Bronchial epithelial cell (primary cell): ENCODE results near the gene PRKCE. TPM values are rescaled to one million over a fixed set of nuclear protein-coding genes. Genes with fewer than 3 reads are reported as not detected.

Experiments used
- DNase-seq: peaks from one replicate; pipeline ENCODE4 v3.0.0-alpha.2; 2010; ENCODE audit warnings: low read depth
- FAIRE-seq: peaks from 2 replicates; lab custom pipeline; 2011; peaks lifted over from hg19 to GRCh38; lab: Jason Lieb, UNC
- H3K27me3 ChIP-seq: 2 replicates; pipeline ENCODE4 v1.5.1; 2011; ENCODE audit warnings: low read length; ENCODE audit not compliant: control insufficient read depth, insufficient read depth
- H3K36me3 ChIP-seq: 2 replicates; pipeline ENCODE4 v1.5.1; 2011; ENCODE audit warnings: low read length; ENCODE audit not compliant: control insufficient read depth, insufficient read depth
- H3K4me3 ChIP-seq: 2 replicates; pipeline ENCODE4 v1.5.1; 2011; ENCODE audit warnings: mild to moderate bottlenecking, low read depth, low read length, control low read depth
- total RNA-seq: library from RNA; depleted of rRNA; stranded (reverse); fragments of >200 nt; gene quantifications from 2 replicates; pipeline ENCODE4 v1.2.1, GENCODE V29; 2014
- TF ChIP-seq, protein P1 (sequence below): IDR thresholded peaks from 2 replicates; pipeline ENCODE4 v1.5.1; 2011; ENCODE audit warnings: mild to moderate bottlenecking, moderate library complexity, low read length, control low read depth, inconsistent platforms; ENCODE audit not compliant: insufficient read depth, severe bottlenecking

The PRKCE gene
- total RNA-seq, 1 donor from 2014 or later = 6.3 TPM

DNA sequence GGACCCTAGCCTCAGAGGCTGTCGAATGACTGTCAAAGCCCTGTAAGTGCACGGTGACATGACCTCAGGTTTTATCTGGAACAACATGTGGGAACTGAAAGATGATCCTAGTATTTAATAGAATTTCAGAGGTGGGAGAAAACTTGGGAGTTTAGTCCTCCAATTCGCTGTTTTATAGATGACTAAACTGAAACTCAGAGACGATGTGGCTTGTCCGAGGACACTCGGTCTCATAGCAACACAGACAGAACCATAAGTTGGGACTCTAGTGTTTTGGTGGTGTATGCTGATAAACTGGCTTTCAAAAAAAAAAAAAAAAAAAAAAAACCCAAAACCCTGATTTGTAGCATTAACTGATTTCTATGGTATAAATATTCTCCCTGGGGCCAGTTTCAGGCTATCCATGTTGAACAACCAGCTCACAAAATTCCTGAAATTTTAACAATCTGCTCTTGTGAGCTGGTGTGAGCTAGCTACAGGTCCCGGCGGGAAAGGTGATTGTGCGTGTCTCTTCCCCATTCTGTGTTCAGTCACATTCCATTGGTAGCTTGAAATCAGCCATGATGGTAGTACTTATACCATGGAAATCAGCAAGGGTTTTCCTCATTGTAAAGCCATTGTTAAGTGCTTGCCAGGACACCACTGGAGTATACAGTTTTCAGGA, 450.2 kb downstream of the PRKCE start:
- TF ChIP-seq, protein P1, sequence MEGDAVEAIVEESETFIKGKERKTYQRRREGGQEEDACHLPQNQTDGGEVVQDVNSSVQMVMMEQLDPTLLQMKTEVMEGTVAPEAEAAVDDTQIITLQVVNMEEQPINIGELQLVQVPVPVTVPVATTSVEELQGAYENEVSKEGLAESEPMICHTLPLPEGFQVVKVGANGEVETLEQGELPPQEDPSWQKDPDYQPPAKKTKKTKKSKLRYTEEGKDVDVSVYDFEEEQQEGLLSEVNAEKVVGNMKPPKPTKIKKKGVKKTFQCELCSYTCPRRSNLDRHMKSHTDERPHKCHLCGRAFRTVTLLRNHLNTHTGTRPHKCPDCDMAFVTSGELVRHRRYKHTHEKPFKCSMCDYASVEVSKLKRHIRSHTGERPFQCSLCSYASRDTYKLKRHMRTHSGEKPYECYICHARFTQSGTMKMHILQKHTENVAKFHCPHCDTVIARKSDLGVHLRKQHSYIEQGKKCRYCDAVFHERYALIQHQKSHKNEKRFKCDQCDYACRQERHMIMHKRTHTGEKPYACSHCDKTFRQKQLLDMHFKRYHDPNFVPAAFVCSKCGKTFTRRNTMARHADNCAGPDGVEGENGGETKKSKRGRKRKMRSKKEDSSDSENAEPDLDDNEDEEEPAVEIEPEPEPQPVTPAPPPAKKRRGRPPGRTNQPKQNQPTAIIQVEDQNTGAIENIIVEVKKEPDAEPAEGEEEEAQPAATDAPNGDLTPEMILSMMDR = no peak
- Histone ChIP-seq H3K36me3 (no peaks in the 10 kb centered on the region), H3K27me3 (no peaks in the 10 kb centered on the region), H3K4me3 (no peak overlapping the region)
- no peak for FAIRE-seq
- no peak for DNase-seq

DNA sequence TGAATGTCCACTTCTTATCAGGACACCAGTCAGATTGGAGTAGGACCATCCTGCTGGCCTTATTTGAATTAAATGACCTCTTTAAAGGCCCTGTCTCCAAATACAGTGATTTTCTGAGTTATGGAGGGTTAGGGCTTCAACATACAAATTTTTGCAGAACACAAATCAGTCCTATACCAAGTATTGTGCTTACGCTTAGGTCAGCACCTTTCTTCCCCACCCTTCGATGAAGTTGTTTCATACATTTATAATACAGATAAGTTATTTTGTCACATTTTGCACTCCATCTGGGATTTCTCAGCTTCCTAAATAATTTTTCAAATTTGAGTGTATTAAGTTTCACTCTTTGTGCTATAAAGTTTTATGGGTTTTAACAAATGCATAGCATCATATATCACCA, 455.2 kb downstream of the PRKCE start:
- H3K27me3 ChIP-seq = no peaks in the 10 kb centered on the region
- TF ChIP-seq, protein P1 = no peak
- DNase-seq (no peak), FAIRE-seq (no peak)
- H3K36me3 ChIP-seq = no peaks in the 10 kb centered on the region
- no peak overlapping the region for H3K4me3 ChIP-seq

DNA sequence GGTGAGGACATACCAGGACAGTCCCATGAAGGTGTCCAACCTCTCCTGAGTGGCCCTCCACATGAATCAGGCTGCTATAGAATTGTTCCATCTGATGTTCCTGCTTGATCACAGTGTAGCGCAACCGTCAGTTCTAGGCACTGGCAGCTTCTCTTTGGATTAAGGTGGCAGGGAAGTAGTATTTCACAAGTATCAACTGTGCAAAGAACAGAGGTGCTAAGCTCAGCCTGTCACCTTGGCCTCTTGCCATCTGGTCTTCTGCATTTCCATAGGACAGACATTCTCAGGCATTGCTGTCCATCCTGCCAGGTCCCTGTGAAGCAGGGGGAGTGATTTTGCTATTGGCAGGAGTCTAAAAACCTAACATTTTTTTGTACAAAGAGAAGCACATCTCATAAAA, 463.5 kb downstream of the PRKCE start:
- no peak for DNase-seq
- Histone ChIP-seq H3K36me3 (no peaks in the 10 kb centered on the region), H3K27me3 (no peaks in the 10 kb centered on the region), H3K4me3 (no peak overlapping the region)
- TF ChIP-seq, protein P1 = no peak
- FAIRE-seq = no peak

DNA sequence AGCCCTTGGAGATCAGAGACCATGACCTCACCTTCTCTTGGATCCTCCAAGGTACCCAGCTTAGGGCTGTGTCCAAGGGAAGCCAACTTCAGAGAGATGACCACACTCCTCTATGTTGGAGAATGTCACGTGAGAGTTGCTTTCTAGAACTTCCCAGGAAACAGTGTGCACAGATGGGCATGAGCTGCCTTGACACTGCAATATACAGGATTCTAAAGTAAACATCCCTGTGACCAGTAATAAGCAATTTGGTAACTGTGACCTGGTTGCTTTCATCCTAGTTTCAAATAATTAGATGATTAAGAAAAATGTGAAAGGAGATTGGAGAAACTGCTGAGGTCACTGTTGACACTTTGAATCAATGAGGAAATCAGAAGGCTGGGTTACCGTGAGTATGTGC, 464.7 kb downstream of the PRKCE start:
- H3K36me3 ChIP-seq = no peaks in the 10 kb centered on the region
- TF ChIP-seq, protein P1 = no peak
- no peaks in the 10 kb centered on the region for H3K27me3 ChIP-seq
- FAIRE-seq (no peak), DNase-seq (peak; percentile 16)
- H3K4me3 ChIP-seq = no peak overlapping the region

DNA sequence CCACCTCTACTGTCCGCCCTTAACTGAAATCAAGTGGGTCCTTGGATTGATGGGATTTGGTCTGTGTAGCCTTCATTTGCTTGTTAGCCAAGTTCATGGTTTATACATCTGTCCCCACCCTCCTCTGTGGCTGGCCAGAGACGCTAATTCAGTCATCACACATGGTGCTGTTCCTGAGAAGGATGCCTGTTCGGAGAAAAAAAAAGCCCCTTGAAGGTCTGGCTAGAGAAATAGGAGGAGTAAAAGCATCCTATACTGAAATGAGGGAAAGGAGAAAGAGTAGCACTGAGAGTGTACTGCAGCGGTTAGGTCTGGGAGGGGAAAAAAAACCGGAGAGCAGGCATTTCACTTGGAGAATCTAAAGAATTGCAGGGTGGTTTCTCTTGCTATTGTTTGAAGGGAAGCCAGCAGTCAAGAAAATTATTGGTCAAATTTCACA, 465.1 kb downstream of the PRKCE start:
- Histone ChIP-seq H3K27me3 (no peaks in the 10 kb centered on the region), H3K4me3 (no peak overlapping the region), H3K36me3 (no peaks in the 10 kb centered on the region)
- DNase-seq = no peak
- TF ChIP-seq, protein P1 = no peak
- no peak for FAIRE-seq

DNA sequence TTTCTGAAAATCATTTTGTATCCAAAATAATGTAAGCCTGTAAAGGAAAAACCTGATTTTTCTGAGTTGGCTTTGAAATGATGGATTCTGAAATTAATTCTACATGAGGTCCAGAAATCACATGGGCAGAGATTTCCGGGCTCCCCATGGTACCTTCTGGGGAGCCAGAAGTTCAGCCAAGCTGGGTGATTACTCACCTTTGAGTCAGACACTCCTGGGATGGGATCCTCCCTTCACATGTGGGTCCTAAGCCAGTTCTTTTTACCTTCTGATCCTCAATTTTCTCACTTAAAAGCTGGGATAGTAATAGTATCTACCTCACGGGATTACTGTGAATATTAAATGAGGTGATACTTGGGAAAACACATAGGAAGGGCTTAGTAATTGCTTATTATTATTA, 465.9 kb downstream of the PRKCE start:
- TF ChIP-seq, protein P1 = no peak
- FAIRE-seq (no peak), DNase-seq (peak; percentile 89)
- Histone ChIP-seq H3K4me3 (no peak overlapping the region), H3K27me3 (no peaks in the 10 kb centered on the region), H3K36me3 (no peaks in the 10 kb centered on the region)
